C4-2B (cell line): Measurements from ENCODE around the gene CABP2.
"Not testable (repeated sequence)": the region's sequence is repeated elsewhere in the genome, so short reads cannot be mapped to it uniquely, and the experiment has no call there.

ENCODE experiments used
- H3K27ac ChIP-seq: fragments of 450-650 bp; 2 replicates; pipeline ENCODE4 v1.5.1; 2017
- CTCF ChIP-seq: fragments of 450-650 bp; conservative IDR thresholded peaks from 2 replicates; pipeline ENCODE4 v1.5.1; 2017; ENCODE audit warnings: mild to moderate bottlenecking
- ZFX ChIP-seq: fragments of 450-650 bp; IDR thresholded peaks from 2 replicates; pipeline ENCODE4 v1.6.1; 2017

CABP2 gene

GRCh38 chr11:67490727-67491065 lies 32.5 kb downstream of the CABP2 start:
- H3K27ac ChIP-seq, result no peak overlapping the region
- no peak for TF ChIP-seq ZFX
- no peak for TF ChIP-seq CTCF

GRCh38 chr11:67489885-67490726 lies 33.1 kb downstream of the CABP2 start:
- H3K27ac ChIP-seq, result no peak overlapping the region
- TF ChIP-seq CTCF (no peak), ZFX (no peak)

- H3K27ac ChIP-seq, result no peak overlapping the region
- TF ChIP-seq CTCF, result no peak
- no peak for TF ChIP-seq ZFX
These were observed 33.9 kb downstream of the CABP2 start for GRCh38 chr11:67489203-67489884.

- TF ChIP-seq ZFX, result no peak
- no peak for TF ChIP-seq CTCF
- no peak overlapping the region for H3K27ac ChIP-seq
These were observed 36.6 kb downstream of the CABP2 start for GRCh38 chr11:67486481-67487195.

- H3K27ac ChIP-seq, result not testable (repeated sequence)
These were observed 37.3 kb downstream of the CABP2 start for GRCh38 chr11:67485873-67486361.

- TF ChIP-seq ZFX (no peak), CTCF (no peak)
- no peak overlapping the region for H3K27ac ChIP-seq
These were observed 38.4 kb downstream of the CABP2 start for GRCh38 chr11:67484847-67485311.

- no peak overlapping the region; the same call in 1 of the 2 replicates for H3K27ac ChIP-seq
- TF ChIP-seq ZFX, result no peak
- no peak for TF ChIP-seq CTCF
These were observed 39.2 kb downstream of the CABP2 start for GRCh38 chr11:67483831-67484665.
